ENCODE data around the gene GNAL. TPM values are rescaled to one million over a fixed set of nuclear protein-coding genes. Genes with fewer than 3 reads are reported as not detected.

The GNAL gene
- total RNA-seq, 1 experiment from 2014 or later: 0.15 TPM

DNA sequence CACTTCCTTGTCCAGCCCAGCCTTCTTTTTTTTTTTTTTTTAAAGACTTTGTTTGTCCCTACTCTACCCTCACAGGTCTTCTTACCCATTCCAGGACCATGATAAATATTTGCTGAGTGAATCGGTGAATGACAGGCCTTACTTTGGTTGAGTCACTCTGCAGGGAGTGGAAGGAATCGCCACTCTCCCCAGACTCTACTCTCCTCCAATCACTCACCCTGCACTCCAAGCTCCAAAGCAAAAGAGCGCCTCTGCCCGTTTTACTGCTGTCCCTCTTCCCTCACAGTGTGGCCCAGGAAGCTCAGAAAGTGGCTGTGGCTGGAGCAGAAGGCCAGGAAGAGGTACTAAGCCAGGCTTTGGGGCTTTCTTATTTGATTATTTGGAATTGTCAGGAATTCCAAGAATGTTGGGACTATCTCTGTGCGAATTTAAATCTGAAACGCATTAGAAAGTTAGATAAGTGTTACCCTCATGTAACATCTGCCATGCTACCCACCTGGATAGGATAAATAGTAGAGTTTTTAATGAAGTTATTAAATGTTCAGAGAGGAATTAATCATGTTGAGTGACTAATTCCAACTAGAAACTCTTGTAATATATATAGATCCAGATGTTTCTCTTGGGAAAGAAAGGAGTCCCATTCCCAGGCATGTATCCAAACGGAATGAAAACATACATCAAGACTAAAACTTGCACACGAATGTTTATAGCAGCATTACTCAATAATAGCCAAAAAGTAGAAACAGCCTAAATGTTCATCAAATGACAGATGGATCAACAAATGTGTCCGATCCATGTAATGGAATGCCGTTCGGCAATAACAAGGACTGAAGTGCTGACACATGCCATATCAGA lies 119.2 kb downstream of the GNAL start:
- H3K9me3 ChIP-seq (ENCODE audit: low read length): no peaks in the 10 kb centered on the region
- CTCF ChIA-PET: no interaction called here
- POLR2A ChIA-PET (ENCODE audit: unreplicated experiment): no interaction called here
- no peaks in the 10 kb centered on the region for H4K20me1 ChIP-seq (ENCODE audit: low read length)
- ATAC-seq (peak; percentile 100), DNase-seq (peak; percentile 96)
- peak overlapping the region; percentile 78 for H3K4me2 ChIP-seq (ENCODE audit: low read length)
- no peaks in the 10 kb centered on the region for H3K79me2 ChIP-seq (ENCODE audit: low read length)
- no peaks in the 10 kb centered on the region for H3K36me3 ChIP-seq (ENCODE audit: low read depth, low read length)
- peak overlapping the region; percentile 91 for H3K27ac ChIP-seq (ENCODE audit: low read length)
- H3K9me2 ChIP-seq (replicated peaks; ENCODE audit: low read length): no peaks in the 10 kb centered on the region
- intact Hi-C loops (cut with micrococcal nuclease): loop anchor here (1.0 to 5.0 kb wide), 3 partner anchors 40 to 66 kb away; partner anchors contain the start of gene CHMP1B
- H3K4me1 ChIP-seq (ENCODE audit: insufficient read depth, low read length): peaks cover 25% of the 10 kb centered on the region
- TSS peak; percentile 82 for BruUV-seq (replicated peaks)
- H2AFZ ChIP-seq (ENCODE audit: low read length): peak overlapping the region; percentile 71
- no peaks in the 10 kb centered on the region for H3K27me3 ChIP-seq (ENCODE audit: low read length)
- H3F3A ChIP-seq (ENCODE audit: low read length, unreplicated experiment): no peaks in the 10 kb centered on the region
- H3K4me3 ChIP-seq (ENCODE audit: low read length): peak overlapping the region; percentile 36; the same call in 1 of the 2 replicates
- TF ChIP-seq, protein P1, sequence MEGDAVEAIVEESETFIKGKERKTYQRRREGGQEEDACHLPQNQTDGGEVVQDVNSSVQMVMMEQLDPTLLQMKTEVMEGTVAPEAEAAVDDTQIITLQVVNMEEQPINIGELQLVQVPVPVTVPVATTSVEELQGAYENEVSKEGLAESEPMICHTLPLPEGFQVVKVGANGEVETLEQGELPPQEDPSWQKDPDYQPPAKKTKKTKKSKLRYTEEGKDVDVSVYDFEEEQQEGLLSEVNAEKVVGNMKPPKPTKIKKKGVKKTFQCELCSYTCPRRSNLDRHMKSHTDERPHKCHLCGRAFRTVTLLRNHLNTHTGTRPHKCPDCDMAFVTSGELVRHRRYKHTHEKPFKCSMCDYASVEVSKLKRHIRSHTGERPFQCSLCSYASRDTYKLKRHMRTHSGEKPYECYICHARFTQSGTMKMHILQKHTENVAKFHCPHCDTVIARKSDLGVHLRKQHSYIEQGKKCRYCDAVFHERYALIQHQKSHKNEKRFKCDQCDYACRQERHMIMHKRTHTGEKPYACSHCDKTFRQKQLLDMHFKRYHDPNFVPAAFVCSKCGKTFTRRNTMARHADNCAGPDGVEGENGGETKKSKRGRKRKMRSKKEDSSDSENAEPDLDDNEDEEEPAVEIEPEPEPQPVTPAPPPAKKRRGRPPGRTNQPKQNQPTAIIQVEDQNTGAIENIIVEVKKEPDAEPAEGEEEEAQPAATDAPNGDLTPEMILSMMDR (conservative IDR thresholded peaks at IDR 0.05; ENCODE audit: low read depth, low read length): 0 out of 2 replicates have a peak, but pooled peaks have one; percentile 18
- TF ChIP-seq EZH2 (IDR thresholded peaks at IDR 0.05; ENCODE audit: low read length, unreplicated experiment): no peak
- no peak for TF ChIP-seq EZH2phosphoT487 (IDR thresholded peaks at IDR 0.05; ENCODE audit: borderline replicate concordance, low read length)
- H3K9ac ChIP-seq (ENCODE audit: low read length): peak overlapping the region; percentile 65

DNA sequence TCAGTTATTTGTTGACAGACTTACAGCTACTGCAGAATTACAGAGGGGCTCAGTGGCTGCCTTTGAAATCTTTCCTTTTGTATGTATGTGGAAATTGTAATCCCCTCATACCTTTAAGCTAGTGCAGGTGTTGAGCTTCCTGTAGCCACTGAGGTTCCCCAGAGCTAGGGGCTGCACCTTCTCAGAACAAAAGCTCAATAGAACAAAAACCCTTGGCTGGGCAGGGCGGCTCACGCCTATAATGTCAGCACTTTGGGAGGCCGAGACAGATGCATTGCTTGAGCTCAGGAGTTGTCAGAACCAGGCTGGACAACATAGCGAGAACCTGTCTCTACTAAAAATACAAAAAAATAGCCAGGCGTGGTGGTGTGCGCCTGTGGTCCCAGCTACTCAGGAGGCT lies 120.8 kb downstream of the GNAL start:
- no peaks in the 10 kb centered on the region for H3K9me2 ChIP-seq (replicated peaks; ENCODE audit: low read length)
- no peak overlapping the region for H3K27ac ChIP-seq (ENCODE audit: low read length)
- no peak overlapping the region for H3K4me2 ChIP-seq (ENCODE audit: low read length)
- no peak overlapping the region for H3K9ac ChIP-seq (ENCODE audit: low read length)
- no peaks in the 10 kb centered on the region for H4K20me1 ChIP-seq (ENCODE audit: low read length)
- H3K27me3 ChIP-seq (ENCODE audit: low read length): no peaks in the 10 kb centered on the region
- ATAC-seq (no peak), DNase-seq (no peak)
- H3K79me2 ChIP-seq (ENCODE audit: low read length): no peaks in the 10 kb centered on the region
- TF ChIP-seq, protein P1 (conservative IDR thresholded peaks at IDR 0.05; ENCODE audit: low read depth, low read length): no peak
- no peak for TF ChIP-seq EZH2 (IDR thresholded peaks at IDR 0.05; ENCODE audit: low read length, unreplicated experiment)
- TF ChIP-seq EZH2phosphoT487 (IDR thresholded peaks at IDR 0.05; ENCODE audit: borderline replicate concordance, low read length): no peak
- intact Hi-C loops (cut with micrococcal nuclease): loop anchor here (2.0 to 5.0 kb wide), 2 partner anchors 41 to 68 kb away; partner anchors contain the start of gene CHMP1B
- ChIA-PET POLR2A (ENCODE audit: unreplicated experiment) (no interaction called here), CTCF (interaction anchor here (0.6 kb wide), 1 partner anchor 59 kb away, joined by 6 read pairs; no protein-coding TSS in a partner anchor)
- peaks cover 25% of the 10 kb centered on the region for H3K4me1 ChIP-seq (ENCODE audit: insufficient read depth, low read length)
- H2AFZ ChIP-seq (ENCODE audit: low read length): no peak overlapping the region
- no peaks in the 10 kb centered on the region for H3F3A ChIP-seq (ENCODE audit: low read length, unreplicated experiment)
- no peaks in the 10 kb centered on the region for H3K9me3 ChIP-seq (ENCODE audit: low read length)
- no TSS peak for BruUV-seq (replicated peaks)
- H3K36me3 ChIP-seq (ENCODE audit: low read depth, low read length): no peaks in the 10 kb centered on the region
- H3K4me3 ChIP-seq (ENCODE audit: low read length): no peak overlapping the region

DNA sequence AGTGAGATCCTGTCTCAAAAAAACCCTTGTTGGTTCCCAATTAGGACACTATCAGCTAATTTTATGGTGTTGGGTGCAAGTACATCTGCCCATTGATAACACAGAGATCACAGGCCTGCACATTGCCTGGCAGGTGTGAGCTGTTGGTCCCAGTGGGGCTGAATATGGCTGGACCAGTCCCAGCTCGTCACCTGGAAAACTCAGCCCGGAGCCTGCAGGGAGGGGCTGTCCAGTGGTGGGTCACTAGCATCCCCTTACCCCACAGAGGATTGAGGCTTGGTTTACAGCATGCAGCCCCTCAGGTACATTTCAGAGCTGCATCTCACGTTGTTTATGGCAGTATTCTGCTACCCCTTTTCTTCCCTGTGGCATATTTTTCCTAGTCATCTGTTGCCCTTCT lies 121.3 kb downstream of the GNAL start:
- Histone ChIP-seq H3K4me3 (ENCODE audit: low read length) (no peak overlapping the region), H3K9me2 (replicated peaks; ENCODE audit: low read length) (no peaks in the 10 kb centered on the region), H3K79me2 (ENCODE audit: low read length) (no peaks in the 10 kb centered on the region), H3K27ac (ENCODE audit: low read length) (no peak overlapping the region), H3K4me1 (ENCODE audit: insufficient read depth, low read length) (peaks cover 25% of the 10 kb centered on the region), H4K20me1 (ENCODE audit: low read length) (no peaks in the 10 kb centered on the region), H3K27me3 (ENCODE audit: low read length) (no peaks in the 10 kb centered on the region), H2AFZ (ENCODE audit: low read length) (no peak overlapping the region), H3F3A (ENCODE audit: low read length, unreplicated experiment) (no peaks in the 10 kb centered on the region), H3K9ac (ENCODE audit: low read length) (no peak overlapping the region), H3K36me3 (ENCODE audit: low read depth, low read length) (no peaks in the 10 kb centered on the region), H3K9me3 (ENCODE audit: low read length) (no peaks in the 10 kb centered on the region), H3K4me2 (ENCODE audit: low read length) (no peak overlapping the region)
- BruUV-seq (replicated peaks): no TSS peak
- intact Hi-C loops (cut with micrococcal nuclease): no loop called here
- ChIA-PET CTCF (interaction anchor here (0.6 kb wide), 1 partner anchor 58 kb away, joined by 6 read pairs; no protein-coding TSS in a partner anchor), POLR2A (ENCODE audit: unreplicated experiment) (no interaction called here)
- DNase-seq (no peak), ATAC-seq (no peak)
- TF ChIP-seq EZH2phosphoT487 (IDR thresholded peaks at IDR 0.05; ENCODE audit: borderline replicate concordance, low read length) (no peak), EZH2 (IDR thresholded peaks at IDR 0.05; ENCODE audit: low read length, unreplicated experiment) (no peak)
- TF ChIP-seq, protein P1 (conservative IDR thresholded peaks at IDR 0.05; ENCODE audit: low read depth, low read length): no peak
